B cell (primary cell): Measurements from ENCODE around the gene NIPSNAP3A.
"Not testable (repeated sequence)": the region's sequence is repeated elsewhere in the genome, so short reads cannot be mapped to it uniquely, and the experiment has no call there.

ENCODE experiments used
- EZH2 ChIP-seq: IDR thresholded peaks from 2 replicates; pipeline ENCODE4 v1.6.1; 2012; ENCODE audit warnings: borderline replicate concordance, low read depth, mild to moderate bottlenecking, moderate library complexity, low read length; ENCODE audit not compliant: insufficient read depth, poor library complexity, severe bottlenecking
- TF ChIP-seq, protein P1 (sequence below): fragments of 200-600 bp; IDR thresholded peaks from one replicate; pipeline ENCODE4 v1.8.0; 2022; ENCODE audit warnings: antibody characterized with exemption, mild to moderate bottlenecking

DNA sequence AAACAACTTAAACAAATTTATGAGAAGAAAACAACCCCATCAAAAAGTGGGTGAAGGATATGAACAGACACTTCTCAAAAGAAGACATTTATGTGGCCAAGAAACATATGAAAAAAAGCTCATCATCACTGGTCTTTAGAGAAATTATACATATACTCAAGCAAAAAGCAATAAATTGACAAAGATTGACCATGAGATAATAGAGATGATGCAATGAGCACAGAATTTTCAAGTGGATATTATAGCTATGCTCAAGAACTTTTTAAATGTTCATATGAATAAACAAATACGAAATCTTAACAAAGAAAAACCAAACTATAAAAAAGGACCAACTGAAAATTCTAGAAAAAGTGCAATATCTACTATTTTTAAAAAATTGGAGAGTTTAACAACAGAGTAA is 38.7 kb upstream of the NIPSNAP3A start:
- TF ChIP-seq, protein P1, sequence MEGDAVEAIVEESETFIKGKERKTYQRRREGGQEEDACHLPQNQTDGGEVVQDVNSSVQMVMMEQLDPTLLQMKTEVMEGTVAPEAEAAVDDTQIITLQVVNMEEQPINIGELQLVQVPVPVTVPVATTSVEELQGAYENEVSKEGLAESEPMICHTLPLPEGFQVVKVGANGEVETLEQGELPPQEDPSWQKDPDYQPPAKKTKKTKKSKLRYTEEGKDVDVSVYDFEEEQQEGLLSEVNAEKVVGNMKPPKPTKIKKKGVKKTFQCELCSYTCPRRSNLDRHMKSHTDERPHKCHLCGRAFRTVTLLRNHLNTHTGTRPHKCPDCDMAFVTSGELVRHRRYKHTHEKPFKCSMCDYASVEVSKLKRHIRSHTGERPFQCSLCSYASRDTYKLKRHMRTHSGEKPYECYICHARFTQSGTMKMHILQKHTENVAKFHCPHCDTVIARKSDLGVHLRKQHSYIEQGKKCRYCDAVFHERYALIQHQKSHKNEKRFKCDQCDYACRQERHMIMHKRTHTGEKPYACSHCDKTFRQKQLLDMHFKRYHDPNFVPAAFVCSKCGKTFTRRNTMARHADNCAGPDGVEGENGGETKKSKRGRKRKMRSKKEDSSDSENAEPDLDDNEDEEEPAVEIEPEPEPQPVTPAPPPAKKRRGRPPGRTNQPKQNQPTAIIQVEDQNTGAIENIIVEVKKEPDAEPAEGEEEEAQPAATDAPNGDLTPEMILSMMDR, result not testable (repeated sequence)
- not testable (repeated sequence) for TF ChIP-seq EZH2
